Omental fat pad (tissue), 4 donors: Measurements from ENCODE around the gene GIPR. TPM values are rescaled to one million over a fixed set of nuclear protein-coding genes. Genes with fewer than 3 reads are reported as not detected.

Experiments
- ATAC-seq: fragments of 150-250 bp; one replicate; pipeline ENCODE4 v1.9.1; 2016; ENCODE audit warnings: mild to moderate bottlenecking, moderate library complexity; ENCODE audit not compliant: low FRiP score
- DNase-seq: peaks from one replicate; pipeline ENCODE4 v3.0.0-alpha.2; 2019; ENCODE audit warnings: low spot score
- total RNA-seq, 4 donors: library from RNA; depleted of rRNA; stranded (reverse); fragments of >200 nt; gene quantifications; one replicate each; pipeline ENCODE4 v1.1.0, GENCODE V29; 2016
- TF ChIP-seq, protein P1 (sequence below), 3 donors: fragments of 450-650 bp; IDR thresholded peaks; one replicate each; pipeline ENCODE4 v1.5.1; 2016 to 2017; ENCODE audit warnings: antibody characterized with exemption in 3 of 3, mild to moderate bottlenecking in 3 of 3, moderate library complexity in 2 of 3

GIPR gene
- total RNA-seq, 4 donors from 2014 or later, result 1.1 to 8.7 (median 2.5) TPM

DNA sequence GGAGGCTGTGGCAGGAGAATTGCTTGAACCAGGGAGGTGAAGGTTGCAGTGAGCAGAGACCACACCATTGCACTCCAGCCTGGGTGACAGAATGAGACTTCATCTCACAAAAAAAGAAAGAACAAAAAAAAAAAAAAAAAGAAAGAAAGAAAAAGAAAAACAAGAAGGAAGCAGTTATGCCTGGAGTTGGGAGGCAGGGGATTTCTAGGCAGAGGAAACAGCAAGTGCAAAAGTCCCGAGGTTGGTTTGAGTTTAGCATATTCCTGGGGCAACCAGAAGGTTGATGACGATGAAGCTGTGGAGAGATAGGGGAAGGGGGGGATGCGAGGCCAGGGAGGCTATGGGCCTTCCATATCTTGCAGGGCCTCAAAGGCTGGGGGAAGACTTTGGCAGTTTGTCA is 17.3 kb upstream of the GIPR start:
- no peak for ATAC-seq
- DNase-seq, result no peak
- TF ChIP-seq, protein P1, sequence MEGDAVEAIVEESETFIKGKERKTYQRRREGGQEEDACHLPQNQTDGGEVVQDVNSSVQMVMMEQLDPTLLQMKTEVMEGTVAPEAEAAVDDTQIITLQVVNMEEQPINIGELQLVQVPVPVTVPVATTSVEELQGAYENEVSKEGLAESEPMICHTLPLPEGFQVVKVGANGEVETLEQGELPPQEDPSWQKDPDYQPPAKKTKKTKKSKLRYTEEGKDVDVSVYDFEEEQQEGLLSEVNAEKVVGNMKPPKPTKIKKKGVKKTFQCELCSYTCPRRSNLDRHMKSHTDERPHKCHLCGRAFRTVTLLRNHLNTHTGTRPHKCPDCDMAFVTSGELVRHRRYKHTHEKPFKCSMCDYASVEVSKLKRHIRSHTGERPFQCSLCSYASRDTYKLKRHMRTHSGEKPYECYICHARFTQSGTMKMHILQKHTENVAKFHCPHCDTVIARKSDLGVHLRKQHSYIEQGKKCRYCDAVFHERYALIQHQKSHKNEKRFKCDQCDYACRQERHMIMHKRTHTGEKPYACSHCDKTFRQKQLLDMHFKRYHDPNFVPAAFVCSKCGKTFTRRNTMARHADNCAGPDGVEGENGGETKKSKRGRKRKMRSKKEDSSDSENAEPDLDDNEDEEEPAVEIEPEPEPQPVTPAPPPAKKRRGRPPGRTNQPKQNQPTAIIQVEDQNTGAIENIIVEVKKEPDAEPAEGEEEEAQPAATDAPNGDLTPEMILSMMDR (IDR thresholded peaks at IDR 0.05), result no peak

DNA sequence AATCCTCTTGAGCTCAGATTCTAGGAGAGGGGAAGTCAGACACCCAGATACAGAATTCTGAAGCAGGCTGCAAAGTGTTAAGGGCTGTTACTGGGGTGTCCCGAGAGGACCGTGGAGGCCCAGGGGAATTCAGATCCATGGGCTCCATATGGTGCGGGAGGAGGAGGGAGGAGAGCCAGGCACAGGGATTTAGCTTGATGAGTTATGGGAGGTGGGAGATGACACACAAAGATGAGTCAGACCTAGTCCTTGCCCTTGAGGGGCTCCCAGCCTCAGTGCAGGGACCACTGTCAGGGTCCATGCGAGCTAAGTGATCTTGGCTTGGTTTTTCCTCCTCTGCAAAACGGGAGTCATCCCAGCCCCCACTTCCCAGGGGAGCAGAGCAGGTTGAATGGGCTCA is 14.4 kb upstream of the GIPR start:
- no peak for ATAC-seq
- TF ChIP-seq, protein P1 (IDR thresholded peaks at IDR 0.05), result no peak

DNA sequence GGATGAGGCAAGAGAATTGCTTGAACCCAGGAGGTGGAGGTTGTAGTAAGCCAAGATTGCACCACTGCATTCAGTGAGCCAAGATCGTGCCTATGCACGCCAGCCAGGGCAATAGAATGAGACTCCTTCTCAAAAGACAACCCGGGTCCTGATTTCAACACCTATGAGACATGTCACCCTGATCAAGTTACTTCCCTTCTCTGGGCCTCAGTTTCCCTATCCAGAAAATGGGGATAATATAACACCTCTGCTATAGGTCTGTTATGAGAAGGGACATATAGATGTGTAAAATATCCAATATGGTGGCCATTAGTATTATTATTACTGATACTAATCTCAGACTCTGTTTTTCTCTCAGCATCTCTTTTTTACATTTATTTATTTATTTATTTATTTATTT is 12.9 kb upstream of the GIPR start:
- DNase-seq (no peak), ATAC-seq (no peak)
- TF ChIP-seq, protein P1 (IDR thresholded peaks at IDR 0.05), result no peak

More for the DNA sequence above, 14.4 kb upstream of the GIPR start:
- DNase-seq, result no peak

DNA sequence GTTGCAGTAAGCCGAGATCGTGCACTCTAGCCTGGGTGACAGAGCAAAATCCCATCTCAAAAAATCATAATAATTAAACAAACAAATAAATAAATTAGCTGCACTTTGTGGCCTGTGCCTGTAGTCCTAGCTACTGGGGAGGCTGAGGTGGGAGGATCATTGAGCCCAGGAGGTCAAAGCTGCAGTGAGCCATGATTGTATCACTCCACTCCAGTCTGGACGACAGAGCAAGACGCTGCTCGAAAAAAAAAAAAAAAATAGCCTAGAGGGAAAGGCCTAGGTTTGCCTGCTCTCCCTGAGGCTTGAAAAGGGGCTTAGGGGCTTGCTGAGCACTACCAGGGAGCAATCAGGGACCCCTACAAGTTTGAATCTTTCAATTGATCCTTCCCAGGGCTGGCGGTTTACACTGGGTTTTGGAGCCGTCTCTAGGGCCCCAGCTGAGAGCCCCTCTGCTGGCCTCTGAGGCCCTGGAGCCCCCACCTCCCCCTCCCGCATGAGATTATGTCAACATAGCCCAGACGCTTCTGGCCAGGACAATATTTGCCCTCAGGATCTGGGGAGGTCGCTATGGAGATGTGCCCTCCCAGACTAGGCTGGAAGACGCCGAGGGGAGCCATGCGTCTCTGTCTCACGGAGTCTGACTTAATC is 10.4 kb upstream of the GIPR start:
- TF ChIP-seq, protein P1 (IDR thresholded peaks at IDR 0.05), result no peak
- DNase-seq, result no peak
- ATAC-seq, result no peak

DNA sequence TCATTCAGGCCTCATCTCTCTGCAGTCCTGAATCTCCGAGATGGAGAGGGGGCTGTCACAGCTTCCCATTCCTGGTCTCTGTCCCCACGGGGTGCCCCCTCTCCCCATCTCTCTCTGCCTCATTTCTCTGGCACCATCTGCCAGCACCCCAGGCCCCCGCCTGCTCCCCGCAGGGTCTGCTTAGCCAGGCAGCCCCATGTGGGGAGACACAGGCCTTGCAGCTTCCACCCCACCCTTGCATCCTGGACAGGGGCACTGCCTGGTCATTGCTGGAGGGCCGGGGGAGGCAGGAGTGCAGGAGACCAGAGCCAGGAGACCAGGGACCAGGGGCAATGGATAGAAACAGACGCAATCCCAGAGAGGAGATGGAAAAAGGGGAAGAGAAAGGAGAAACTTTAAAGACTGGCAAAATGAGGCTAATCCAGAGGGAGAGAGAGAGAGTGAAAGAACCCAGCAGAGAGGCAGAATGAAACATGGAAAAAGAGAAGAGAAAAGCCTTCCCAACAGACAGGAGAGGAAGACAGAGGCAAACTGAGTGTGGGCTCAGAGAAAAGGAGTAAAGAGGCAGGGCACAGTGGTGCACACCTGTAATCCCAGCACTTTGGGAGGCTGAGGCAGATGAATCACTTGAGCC is 8.8 kb upstream of the GIPR start:
- ATAC-seq (no peak), DNase-seq (no peak)
- TF ChIP-seq, protein P1 (IDR thresholded peaks at IDR 0.05), result no peak

DNA sequence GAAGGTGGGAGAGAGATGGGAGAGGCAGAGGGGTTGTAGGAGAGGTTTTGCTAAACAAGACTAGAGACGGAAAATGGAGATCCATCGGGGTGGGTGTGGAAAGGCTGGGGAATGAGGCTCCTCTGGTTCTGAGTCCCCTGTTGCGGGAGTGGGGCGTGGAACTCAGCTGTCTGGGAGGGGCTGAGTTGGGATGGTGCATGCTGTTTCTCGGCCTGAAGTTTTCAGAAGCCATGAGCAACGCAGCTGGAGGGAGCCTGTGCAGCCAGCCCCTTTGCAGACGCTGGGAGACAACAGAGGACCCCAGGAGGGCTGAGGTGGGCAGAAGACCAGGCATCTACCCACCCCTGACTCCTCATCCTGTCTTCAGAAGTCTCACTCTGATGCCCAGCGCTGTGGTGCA is 7.4 kb upstream of the GIPR start:
- DNase-seq (no peak), ATAC-seq (no peak)
- TF ChIP-seq, protein P1 (IDR thresholded peaks at IDR 0.05), result no peak

DNA sequence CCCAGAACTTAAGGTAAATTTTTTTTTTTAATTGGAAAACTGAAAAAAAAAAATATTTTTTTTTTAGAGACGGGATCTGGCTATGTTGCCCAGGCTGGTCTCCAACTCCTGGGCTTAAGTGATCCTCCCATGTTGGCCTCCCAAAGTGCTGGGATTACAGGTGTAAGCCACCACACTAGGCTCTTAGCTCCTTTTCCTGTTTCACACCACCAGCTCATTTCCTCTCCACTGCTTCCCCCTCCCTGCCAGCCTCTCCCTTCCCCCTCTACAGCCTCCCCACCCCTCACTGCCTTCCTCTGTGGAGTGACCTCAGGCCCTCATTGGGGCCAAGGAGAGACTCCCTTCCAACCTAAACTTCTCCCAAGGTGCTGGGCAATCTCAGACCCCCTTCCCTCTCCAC is 4.2 kb upstream of the GIPR start:
- no peak for DNase-seq
- TF ChIP-seq, protein P1 (IDR thresholded peaks at IDR 0.05), result no peak
- ATAC-seq, result no peak
